IMR-90 (cell line): Measurements from ENCODE around the gene TFDP2. TPM values are rescaled to one million over a fixed set of nuclear protein-coding genes. Genes with fewer than 3 reads are reported as not detected.
A peak's percentile ranks its signal among the peaks of the same experiment; 100 is the strongest.

Source experiments
- ATAC-seq: fragments of 200-7000 bp; cut with Tn5 transposase; 2 replicates; pipeline ENCODE4 v1.9.1; 2020; ENCODE audit warnings: low read depth, mild to moderate bottlenecking, moderate library complexity
- BruUV-seq: library from RNA; stranded (reverse); fragments of 400-500 nt; replicated peaks from 2 replicates; lab custom pipeline; 2021; lab: Mats Ljungman, UMichigan
- CTCF ChIA-PET: fragments of 300-600 bp; formaldehyde crosslinking; extraction: SDS; loops from one replicate; lab custom pipeline; 2021; ENCODE audit warnings: antibody characterized with exemption; lab: Yijun Ruan, JAX
- POLR2A ChIA-PET: fragments of 300-600 bp; sonication (Branson Sonifier 250); formaldehyde crosslinking; loops from one replicate; lab custom pipeline; 2022; ENCODE audit warnings: antibody characterized with exemption; ENCODE audit not compliant: unreplicated experiment; lab: Charles Lee
- DNase-seq: peaks from one replicate; pipeline ENCODE4 v3.0.0; 2013
- H2AFZ ChIP-seq: replicated peaks from 2 replicates; pipeline ENCODE3; 2013; ENCODE audit warnings: low read length, mild to moderate bottlenecking; ENCODE audit not compliant: poor library complexity
- H2AK5ac ChIP-seq: 2 replicates; pipeline ENCODE4 v1.6.1; 2013; ENCODE audit warnings: low read depth, low read length, inconsistent platforms
- H2AK9ac ChIP-seq: replicated peaks from 2 replicates; pipeline ENCODE3; 2013; ENCODE audit warnings: mild to moderate bottlenecking, low read depth, low read length, moderate library complexity; ENCODE audit not compliant: poor library complexity
- H2BK120ac ChIP-seq: 2 replicates; pipeline ENCODE4 v1.6.1; 2013; ENCODE audit warnings: low read depth, low read length, inconsistent platforms
- H2BK15ac ChIP-seq: 3 replicates; pipeline ENCODE4 v1.6.1; 2013; ENCODE audit warnings: low read depth, low read length, inconsistent platforms
- H2BK20ac ChIP-seq: 2 replicates; pipeline ENCODE4 v1.6.1; 2013; ENCODE audit warnings: low read depth, mild to moderate bottlenecking, inconsistent platforms, low read length, moderate library complexity
- H2BK5ac ChIP-seq: 2 replicates; pipeline ENCODE4 v1.6.1; 2013; ENCODE audit warnings: mild to moderate bottlenecking, low read depth, low read length, inconsistent platforms; ENCODE audit not compliant: poor library complexity, severe bottlenecking
- H3K14ac ChIP-seq: replicated peaks from 2 replicates; pipeline ENCODE4 v1.6.1; 2013; ENCODE audit warnings: low read depth, low read length, inconsistent platforms
- H3K18ac ChIP-seq: 2 replicates; pipeline ENCODE4 v1.6.1; 2013; ENCODE audit warnings: low read depth, low read length, control low read depth
- H3K23ac ChIP-seq: 2 replicates; pipeline ENCODE4 v1.6.1; 2013; ENCODE audit warnings: low read depth, low read length, inconsistent platforms
- H3K27ac ChIP-seq: 2 replicates; pipeline ENCODE4 v1.5.1; 2013; ENCODE audit warnings: mild to moderate bottlenecking, control low read depth, low read length; ENCODE audit not compliant: insufficient read depth
- H3K27me3 ChIP-seq: 2 replicates; pipeline ENCODE4 v1.6.1; 2013; ENCODE audit warnings: low read length; ENCODE audit not compliant: control insufficient read depth, insufficient read depth
- H3K36me3 ChIP-seq: 2 replicates; pipeline ENCODE4 v1.6.1; 2013; ENCODE audit warnings: low read length, mixed read lengths; ENCODE audit not compliant: control insufficient read depth, insufficient read depth
- H3K4ac ChIP-seq: 2 replicates; pipeline ENCODE4 v1.6.1; 2013; ENCODE audit warnings: low read depth, low read length, inconsistent platforms
- H3K4me1 ChIP-seq: 2 replicates; pipeline ENCODE4 v1.6.1; 2013; ENCODE audit warnings: low read length, mixed read lengths; ENCODE audit not compliant: control insufficient read depth, insufficient read depth
- H3K4me2 ChIP-seq: 2 replicates; pipeline ENCODE4 v1.6.1; 2013; ENCODE audit warnings: low read depth, mild to moderate bottlenecking, control low read depth, low read length, moderate library complexity
- H3K4me3 ChIP-seq: 2 replicates; pipeline ENCODE4 v1.5.1; 2013; ENCODE audit warnings: low read depth, mild to moderate bottlenecking, control low read depth, low read length, moderate library complexity; ENCODE audit not compliant: insufficient read depth
- H3K56ac ChIP-seq: 2 replicates; pipeline ENCODE4 v1.6.1; 2013; ENCODE audit warnings: low read length, inconsistent platforms; ENCODE audit not compliant: insufficient read depth; ENCODE audit errors: extremely low read depth
- H3K79me1 ChIP-seq, 2 experiments: 2 replicates each; pipeline ENCODE4 v1.6.1; 2013; ENCODE audit warnings: low read length in 2 of 2, inconsistent platforms in 1 of 2, low read depth in 1 of 2
- H3K9ac ChIP-seq: 2 replicates; pipeline ENCODE4 v1.6.1; 2013; ENCODE audit warnings: low read depth, low read length, control low read depth
- H3K9me1 ChIP-seq: 2 replicates; pipeline ENCODE4 v1.6.1; 2013; ENCODE audit warnings: low read length, inconsistent platforms; ENCODE audit not compliant: insufficient read depth
- H3K9me3 ChIP-seq: 2 replicates; pipeline ENCODE4 v1.6.1; 2013; ENCODE audit warnings: low read length; ENCODE audit not compliant: control insufficient read depth, insufficient read depth
- H4K20me1 ChIP-seq: 2 replicates; pipeline ENCODE4 v1.6.1; 2013; ENCODE audit warnings: low read length, inconsistent platforms; ENCODE audit not compliant: insufficient read depth
- H4K5ac ChIP-seq: 2 replicates; pipeline ENCODE4 v1.6.1; 2013; ENCODE audit warnings: mild to moderate bottlenecking, low read depth, low read length, control low read depth
- H4K8ac ChIP-seq, 2 experiments: 2 replicates each; pipeline ENCODE4 v1.6.1; 2013; ENCODE audit warnings: low read depth in 2 of 2, low read length in 2 of 2, control low read depth in 1 of 2, inconsistent platforms in 1 of 2
- H4K91ac ChIP-seq: 2 replicates; pipeline ENCODE4 v1.6.1; 2013; ENCODE audit warnings: low read depth, low read length, inconsistent platforms; ENCODE audit not compliant: insufficient read depth
- MXI1 ChIP-seq: IDR thresholded peaks from 2 replicates; pipeline ENCODE4 v1.6.1; 2012; ENCODE audit warnings: low read depth, mild to moderate bottlenecking, low read length, moderate library complexity, borderline replicate concordance
- RFX5 ChIP-seq: IDR thresholded peaks from 2 replicates; pipeline ENCODE4 v1.8.0; 2012; ENCODE audit warnings: low read depth, mild to moderate bottlenecking, low read length, moderate library complexity
- WGBS, 2 experiments: methylation state at CpG; one replicate each; pipeline versions ENCODE4 v1.1.5 to v1.1.7; 2013; ENCODE audit warnings: missing lambda C conversion rate in 2 of 2; ENCODE audit not compliant: insufficient read length in 1 of 2; ENCODE audit errors: extremely low coverage in 2 of 2; 5-methylcytosine and 5-hydroxymethylcytosine counted together
- dilution Hi-C: fragments of 300-500 bp; cut with HindIII; formaldehyde crosslinking; loops from one replicate; pipeline ENCODE4 v1.14.3; 2018; ENCODE audit warnings: low sequenced_read_pairs; ENCODE audit not compliant: unreplicated experiment
- in situ Hi-C: fragments of 300-500 bp; cut with MboI; formaldehyde crosslinking; loops from 3 replicates; pipeline ENCODE4 v1.14.3; 2019; ENCODE audit warnings: low sequenced_read_pairs, inconsistent platforms, mixed read lengths
- intact Hi-C: fragments of 100-400 bp; cut with micrococcal nuclease; formaldehyde crosslinking; loops from 2 replicates; pipeline ENCODE4 v1.10.0; 2022
- polyA plus RNA-seq, 3 experiments: library from polyadenylated mRNA; depleted of rRNA; stranded (reverse); fragments of >200 nt; gene quantifications; 2 replicates each; pipeline ENCODE4 v1.2.3, GENCODE V29; 2012; ENCODE audit warnings: low replicate concordance in 1 of 3
- total RNA-seq: library from RNA; depleted of rRNA; stranded (reverse); fragments of >200 nt; gene quantifications from 2 replicates; pipeline ENCODE4 v1.2.3, GENCODE V29; 2012

TFDP2 gene
- total and polyA plus RNA-seq, 2 of the 4 experiments (the other 2 are of a cell fraction) = 10.7 to 23.7 TPM

DNA sequence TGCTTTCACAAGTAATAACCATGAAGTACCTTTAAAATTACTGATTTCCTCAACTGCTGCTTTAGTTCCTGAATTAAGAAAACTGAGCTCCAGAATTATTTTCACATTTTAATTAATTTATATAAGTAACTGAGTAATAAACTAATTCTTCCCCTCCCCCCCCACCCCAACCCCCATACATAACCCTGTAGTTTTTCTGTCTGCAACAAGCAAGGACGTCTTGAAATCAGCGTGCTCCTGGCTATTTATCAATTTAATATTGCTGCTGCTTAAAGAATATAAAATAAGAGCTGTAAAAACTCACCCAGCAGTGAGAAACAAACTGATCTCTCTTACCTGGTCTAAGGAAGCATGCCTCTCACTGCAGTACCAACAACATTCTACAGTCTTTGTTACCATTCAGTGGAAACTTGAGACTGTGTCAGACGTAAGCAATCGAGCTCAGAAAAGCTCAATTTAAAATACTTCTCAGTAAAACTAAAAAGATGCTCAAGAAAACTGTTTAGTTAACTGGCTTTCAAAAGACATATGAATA, 121.0 kb downstream of the TFDP2 start:
- H4K20me1 ChIP-seq = no peaks in the 10 kb centered on the region
- no peak overlapping the region; the same call in 1 of the 2 replicates for H3K9ac ChIP-seq
- no peak overlapping the region for H2BK20ac ChIP-seq
- H2BK120ac ChIP-seq = no peak overlapping the region
- no peak overlapping the region for H3K18ac ChIP-seq
- H3K9me3 ChIP-seq = no peaks in the 10 kb centered on the region
- no peak overlapping the region for H3K27ac ChIP-seq
- H3K9me1 ChIP-seq = no peaks in the 10 kb centered on the region
- 0% methylated on average over 1 of the region's 4 CpGs; no CpG with 5 or more reads in 1 of the 2 experiments for WGBS, 2 experiments
- no peak overlapping the region for H2AK5ac ChIP-seq
- no peak overlapping the region for H3K23ac ChIP-seq
- intact Hi-C loops = no loop called here
- H2BK5ac ChIP-seq = no peak overlapping the region
- no peak overlapping the region for H2BK15ac ChIP-seq
- ATAC-seq (peak; percentile 74), DNase-seq (peak; percentile 90)
- no peak overlapping the region for H3K4ac ChIP-seq
- peak overlapping the region; percentile 78; the same call in 1 of the 2 replicates for H3K4me2 ChIP-seq
- H4K8ac ChIP-seq = no peak overlapping the region; a peak in 1 of 4 replicates
- no peaks in the 10 kb centered on the region for H3K27me3 ChIP-seq
- no peak overlapping the region for H3K14ac ChIP-seq
- in situ Hi-C loops = no loop called here
- TF ChIP-seq MXI1 (peak; percentile 72; the same call in 1 of the 2 replicates), RFX5 (no peak)
- no peak overlapping the region for H3K56ac ChIP-seq
- H3K36me3 ChIP-seq = no peaks in the 10 kb centered on the region
- no peak overlapping the region for H4K91ac ChIP-seq
- dilution Hi-C loops = no loop called here
- no peak overlapping the region for H2AK9ac ChIP-seq
- peak overlapping the region; percentile 50 for H3K4me3 ChIP-seq
- H2AFZ ChIP-seq = no peak overlapping the region
- CTCF ChIA-PET = interaction anchor here (0.6 to 1.0 kb wide), 3 partner anchors 9 to 63 kb away, joined by 3 read pairs; no protein-coding TSS in a partner anchor
- BruUV-seq = no TSS peak
- POLR2A ChIA-PET = no interaction called here
- H4K5ac ChIP-seq = no peak overlapping the region
- peaks cover 0 to 4% of the 10 kb centered on the region in 2 experiments; a peak in 1 of 4 replicates for H3K79me1 ChIP-seq
- H3K4me1 ChIP-seq = no peaks in the 10 kb centered on the region
